IMR-90 (cell line): ENCODE measurements around the gene DNMT3L. TPM values are rescaled to one million over a fixed set of nuclear protein-coding genes. Genes with fewer than 3 reads are reported as not detected.

Experiments used
- ATAC-seq: fragments of 200-7000 bp; cut with Tn5 transposase; 2 replicates; pipeline ENCODE4 v1.9.1; 2020; ENCODE audit warnings: low read depth, mild to moderate bottlenecking, moderate library complexity
- BruUV-seq: library from RNA; stranded (reverse); fragments of 400-500 nt; replicated peaks from 2 replicates; lab custom pipeline; 2021; lab: Mats Ljungman, UMichigan
- CTCF ChIA-PET: fragments of 300-600 bp; formaldehyde crosslinking; extraction: SDS; loops from one replicate; lab custom pipeline; 2021; ENCODE audit warnings: antibody characterized with exemption; lab: Yijun Ruan, JAX
- POLR2A ChIA-PET: fragments of 300-600 bp; sonication (Branson Sonifier 250); formaldehyde crosslinking; loops from one replicate; lab custom pipeline; 2022; ENCODE audit warnings: antibody characterized with exemption; ENCODE audit not compliant: unreplicated experiment; lab: Charles Lee
- DNase-seq: peaks from one replicate; pipeline ENCODE4 v3.0.0; 2013
- H2AFZ ChIP-seq: replicated peaks from 2 replicates; pipeline ENCODE3; 2013; ENCODE audit warnings: low read length, mild to moderate bottlenecking; ENCODE audit not compliant: poor library complexity
- H2AK5ac ChIP-seq: 2 replicates; pipeline ENCODE4 v1.6.1; 2013; ENCODE audit warnings: low read depth, low read length, inconsistent platforms
- H2AK9ac ChIP-seq: replicated peaks from 2 replicates; pipeline ENCODE3; 2013; ENCODE audit warnings: mild to moderate bottlenecking, low read depth, low read length, moderate library complexity; ENCODE audit not compliant: poor library complexity
- H2BK120ac ChIP-seq: 2 replicates; pipeline ENCODE4 v1.6.1; 2013; ENCODE audit warnings: low read depth, low read length, inconsistent platforms
- H2BK15ac ChIP-seq: 3 replicates; pipeline ENCODE4 v1.6.1; 2013; ENCODE audit warnings: low read depth, low read length, inconsistent platforms
- H2BK20ac ChIP-seq: 2 replicates; pipeline ENCODE4 v1.6.1; 2013; ENCODE audit warnings: low read depth, mild to moderate bottlenecking, inconsistent platforms, low read length, moderate library complexity
- H2BK5ac ChIP-seq: 2 replicates; pipeline ENCODE4 v1.6.1; 2013; ENCODE audit warnings: mild to moderate bottlenecking, low read depth, low read length, inconsistent platforms; ENCODE audit not compliant: poor library complexity, severe bottlenecking
- H3K14ac ChIP-seq: replicated peaks from 2 replicates; pipeline ENCODE4 v1.6.1; 2013; ENCODE audit warnings: low read depth, low read length, inconsistent platforms
- H3K18ac ChIP-seq: 2 replicates; pipeline ENCODE4 v1.6.1; 2013; ENCODE audit warnings: low read depth, low read length, control low read depth
- H3K23ac ChIP-seq: 2 replicates; pipeline ENCODE4 v1.6.1; 2013; ENCODE audit warnings: low read depth, low read length, inconsistent platforms
- H3K27ac ChIP-seq: 2 replicates; pipeline ENCODE4 v1.5.1; 2013; ENCODE audit warnings: mild to moderate bottlenecking, control low read depth, low read length; ENCODE audit not compliant: insufficient read depth
- H3K27me3 ChIP-seq: 2 replicates; pipeline ENCODE4 v1.6.1; 2013; ENCODE audit warnings: low read length; ENCODE audit not compliant: control insufficient read depth, insufficient read depth
- H3K36me3 ChIP-seq: 2 replicates; pipeline ENCODE4 v1.6.1; 2013; ENCODE audit warnings: low read length, mixed read lengths; ENCODE audit not compliant: control insufficient read depth, insufficient read depth
- H3K4ac ChIP-seq: 2 replicates; pipeline ENCODE4 v1.6.1; 2013; ENCODE audit warnings: low read depth, low read length, inconsistent platforms
- H3K4me1 ChIP-seq: 2 replicates; pipeline ENCODE4 v1.6.1; 2013; ENCODE audit warnings: low read length, mixed read lengths; ENCODE audit not compliant: control insufficient read depth, insufficient read depth
- H3K4me2 ChIP-seq: 2 replicates; pipeline ENCODE4 v1.6.1; 2013; ENCODE audit warnings: low read depth, mild to moderate bottlenecking, control low read depth, low read length, moderate library complexity
- H3K4me3 ChIP-seq: 2 replicates; pipeline ENCODE4 v1.5.1; 2013; ENCODE audit warnings: low read depth, mild to moderate bottlenecking, control low read depth, low read length, moderate library complexity; ENCODE audit not compliant: insufficient read depth
- H3K56ac ChIP-seq: 2 replicates; pipeline ENCODE4 v1.6.1; 2013; ENCODE audit warnings: low read length, inconsistent platforms; ENCODE audit not compliant: insufficient read depth; ENCODE audit errors: extremely low read depth
- H3K79me1 ChIP-seq, 2 experiments: 2 replicates each; pipeline ENCODE4 v1.6.1; 2013; ENCODE audit warnings: low read length in 2 of 2, inconsistent platforms in 1 of 2, low read depth in 1 of 2
- H3K9ac ChIP-seq: 2 replicates; pipeline ENCODE4 v1.6.1; 2013; ENCODE audit warnings: low read depth, low read length, control low read depth
- H3K9me1 ChIP-seq: 2 replicates; pipeline ENCODE4 v1.6.1; 2013; ENCODE audit warnings: low read length, inconsistent platforms; ENCODE audit not compliant: insufficient read depth
- H3K9me3 ChIP-seq: 2 replicates; pipeline ENCODE4 v1.6.1; 2013; ENCODE audit warnings: low read length; ENCODE audit not compliant: control insufficient read depth, insufficient read depth
- H4K20me1 ChIP-seq: 2 replicates; pipeline ENCODE4 v1.6.1; 2013; ENCODE audit warnings: low read length, inconsistent platforms; ENCODE audit not compliant: insufficient read depth
- H4K5ac ChIP-seq: 2 replicates; pipeline ENCODE4 v1.6.1; 2013; ENCODE audit warnings: mild to moderate bottlenecking, low read depth, low read length, control low read depth
- H4K8ac ChIP-seq, 2 experiments: 2 replicates each; pipeline ENCODE4 v1.6.1; 2013; ENCODE audit warnings: low read depth in 2 of 2, low read length in 2 of 2, control low read depth in 1 of 2, inconsistent platforms in 1 of 2
- H4K91ac ChIP-seq: 2 replicates; pipeline ENCODE4 v1.6.1; 2013; ENCODE audit warnings: low read depth, low read length, inconsistent platforms; ENCODE audit not compliant: insufficient read depth
- BHLHE40 ChIP-seq: fragments of 150-350 bp; IDR thresholded peaks from 2 replicates; pipeline ENCODE4 v1.6.1; 2016; ENCODE audit warnings: mild to moderate bottlenecking, low read depth, low read length
- CEBPB ChIP-seq: IDR thresholded peaks from 2 replicates; pipeline ENCODE4 v1.6.1; 2012; ENCODE audit warnings: low read depth, low read length, improper control_type of control experiment
- CHD1 ChIP-seq: IDR thresholded peaks from 2 replicates; pipeline ENCODE4 v1.6.1; 2012; ENCODE audit warnings: low read depth, low read length, improper control_type of control experiment
- ELK1 ChIP-seq: fragments of 150-350 bp; IDR thresholded peaks from 2 replicates; pipeline ENCODE4 v1.6.1; 2016; ENCODE audit warnings: low read depth, mild to moderate bottlenecking, low read length, moderate library complexity, borderline replicate concordance
- FOS ChIP-seq: fragments of 150-350 bp; IDR thresholded peaks from 2 replicates; pipeline ENCODE4 v1.6.1; 2016; ENCODE audit warnings: low read depth, low read length
- MAFK ChIP-seq: IDR thresholded peaks from 2 replicates; pipeline ENCODE4 v1.6.1; 2012; ENCODE audit warnings: low read depth, low read length, improper control_type of control experiment
- MAZ ChIP-seq: IDR thresholded peaks from 2 replicates; pipeline ENCODE4 v1.6.1; 2012; ENCODE audit warnings: low read depth, mild to moderate bottlenecking, low read length, improper control_type of control experiment, moderate library complexity, borderline replicate concordance
- MXI1 ChIP-seq: IDR thresholded peaks from 2 replicates; pipeline ENCODE4 v1.6.1; 2012; ENCODE audit warnings: low read depth, mild to moderate bottlenecking, low read length, moderate library complexity, borderline replicate concordance
- NFE2L2 ChIP-seq: fragments of 150-350 bp; IDR thresholded peaks from 2 replicates; pipeline ENCODE4 v1.6.1; 2016; ENCODE audit warnings: low read depth, mild to moderate bottlenecking, low read length
- POLR2A ChIP-seq: IDR thresholded peaks from 2 replicates; pipeline ENCODE4 v1.6.1; 2012; ENCODE audit warnings: mild to moderate bottlenecking, low read depth, low read length
- RAD21 ChIP-seq: IDR thresholded peaks from 2 replicates; pipeline ENCODE4 v1.6.1; 2012; ENCODE audit warnings: low read length, improper control_type of control experiment
- RCOR1 ChIP-seq: IDR thresholded peaks from 2 replicates; pipeline ENCODE4 v1.6.1; 2012; ENCODE audit warnings: mild to moderate bottlenecking, low read length, improper control_type of control experiment; ENCODE audit not compliant: insufficient replicate concordance
- RFX5 ChIP-seq: IDR thresholded peaks from 2 replicates; pipeline ENCODE4 v1.8.0; 2012; ENCODE audit warnings: low read depth, mild to moderate bottlenecking, low read length, moderate library complexity
- SMC3 ChIP-seq: fragments of 150-350 bp; IDR thresholded peaks from 2 replicates; pipeline ENCODE4 v1.6.1; 2016; ENCODE audit warnings: low read depth, mild to moderate bottlenecking, antibody characterized with exemption, low read length, moderate library complexity
- WGBS, 2 experiments: methylation state at CpG; one replicate each; pipeline versions ENCODE4 v1.1.5 to v1.1.7; 2013; ENCODE audit warnings: missing lambda C conversion rate in 2 of 2; ENCODE audit not compliant: insufficient read length in 1 of 2; ENCODE audit errors: extremely low coverage in 2 of 2; 5-methylcytosine and 5-hydroxymethylcytosine counted together
- dilution Hi-C: fragments of 300-500 bp; cut with HindIII; formaldehyde crosslinking; loops from one replicate; pipeline ENCODE4 v1.14.3; 2018; ENCODE audit warnings: low sequenced_read_pairs; ENCODE audit not compliant: unreplicated experiment
- in situ Hi-C: fragments of 300-500 bp; cut with MboI; formaldehyde crosslinking; loops from 3 replicates; pipeline ENCODE4 v1.14.3; 2019; ENCODE audit warnings: low sequenced_read_pairs, inconsistent platforms, mixed read lengths
- intact Hi-C: fragments of 100-400 bp; cut with micrococcal nuclease; formaldehyde crosslinking; loops from 2 replicates; pipeline ENCODE4 v1.10.0; 2022
- polyA plus RNA-seq, 3 experiments: library from polyadenylated mRNA; depleted of rRNA; stranded (reverse); fragments of >200 nt; gene quantifications; 2 replicates each; pipeline ENCODE4 v1.2.3, GENCODE V29; 2012; ENCODE audit warnings: low replicate concordance in 1 of 3
- total RNA-seq: library from RNA; depleted of rRNA; stranded (reverse); fragments of >200 nt; gene quantifications from 2 replicates; pipeline ENCODE4 v1.2.3, GENCODE V29; 2012
- TF ChIP-seq, protein P1 (sequence below): conservative IDR thresholded peaks from 2 replicates; pipeline ENCODE4 v1.5.1; 2012; ENCODE audit warnings: mild to moderate bottlenecking, low read depth, low read length, improper control_type of control experiment
- TF ChIP-seq, protein P2 (sequence below): fragments of 150-350 bp; IDR thresholded peaks from 2 replicates; pipeline ENCODE4 v1.6.1; 2017; ENCODE audit warnings: mild to moderate bottlenecking, antibody characterized with exemption, low read length, low read depth

The DNMT3L gene
- total and polyA plus RNA-seq, 2 of the 4 experiments (the other 2 are of a cell fraction), result not detected

DNA sequence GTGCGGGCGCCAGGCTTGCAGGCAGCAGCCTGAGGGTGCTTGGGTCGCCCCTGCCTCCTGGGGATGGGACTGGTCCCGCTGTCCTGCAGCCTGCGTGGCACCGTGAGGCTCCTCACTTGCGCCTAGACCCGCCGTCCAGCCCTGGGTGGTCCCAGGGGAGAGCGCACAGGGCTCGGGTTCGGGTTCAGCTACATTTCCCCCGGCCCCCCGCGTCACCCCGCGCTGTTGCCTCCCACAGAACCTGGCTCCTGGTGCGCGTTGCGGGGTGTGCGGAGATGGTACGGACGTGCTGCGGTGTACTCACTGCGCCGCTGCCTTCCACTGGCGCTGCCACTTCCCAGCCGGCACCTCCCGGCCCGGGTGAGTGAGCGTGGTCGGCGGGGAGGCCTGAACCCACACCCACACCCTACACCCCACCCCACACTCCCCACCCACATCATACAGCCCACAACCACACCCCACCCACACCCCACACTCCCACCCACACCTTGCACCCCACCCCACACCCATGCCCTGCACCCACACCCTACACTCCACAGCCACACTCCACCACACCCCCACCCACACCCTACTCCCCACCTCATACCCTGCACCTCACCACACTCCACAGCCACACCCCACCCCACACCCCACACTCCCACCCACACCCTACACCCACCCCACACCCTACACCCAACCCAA, 32.0 kb upstream of the DNMT3L start:
- Histone ChIP-seq H3K18ac (no peak overlapping the region), H3K14ac (no peak overlapping the region), H4K91ac (no peak overlapping the region), H3K4ac (no peak overlapping the region), H3K9me1 (no peaks in the 10 kb centered on the region), H4K20me1 (no peaks in the 10 kb centered on the region; the same call in 1 of the 2 replicates), H2AK9ac (peak overlapping the region; percentile 50), H2AFZ (peak overlapping the region; percentile 43), H3K4me2 (no peak overlapping the region), H3K23ac (no peak overlapping the region), H3K27me3 (peaks cover 8% of the 10 kb centered on the region; the same call in 1 of the 2 replicates), H4K8ac (no peak overlapping the region), H3K79me1 (no peaks in the 10 kb centered on the region), H3K9me3 (no peaks in the 10 kb centered on the region), H3K9ac (no peak overlapping the region), H3K56ac (no peak overlapping the region), H2BK20ac (no peak overlapping the region), H3K36me3 (no peaks in the 10 kb centered on the region), H2BK15ac (no peak overlapping the region), H3K27ac (no peak overlapping the region), H2BK5ac (no peak overlapping the region), H4K5ac (no peak overlapping the region), H3K4me3 (no peak overlapping the region), H2AK5ac (no peak overlapping the region), H2BK120ac (no peak overlapping the region), H3K4me1 (peaks cover 3% of the 10 kb centered on the region; the same call in 1 of the 2 replicates)
- dilution Hi-C loops (no loop called here), intact Hi-C loops (no loop called here), in situ Hi-C loops (no loop called here)
- 88% methylated on average over 24 of the region's 33 CpGs; no CpG with 5 or more reads in 1 of the 2 experiments for WGBS, 2 experiments
- CTCF ChIA-PET, result no interaction called here
- DNase-seq (no peak), ATAC-seq (no peak)
- no TSS peak for BruUV-seq
- POLR2A ChIA-PET, result no interaction called here
- TF ChIP-seq, protein P1, sequence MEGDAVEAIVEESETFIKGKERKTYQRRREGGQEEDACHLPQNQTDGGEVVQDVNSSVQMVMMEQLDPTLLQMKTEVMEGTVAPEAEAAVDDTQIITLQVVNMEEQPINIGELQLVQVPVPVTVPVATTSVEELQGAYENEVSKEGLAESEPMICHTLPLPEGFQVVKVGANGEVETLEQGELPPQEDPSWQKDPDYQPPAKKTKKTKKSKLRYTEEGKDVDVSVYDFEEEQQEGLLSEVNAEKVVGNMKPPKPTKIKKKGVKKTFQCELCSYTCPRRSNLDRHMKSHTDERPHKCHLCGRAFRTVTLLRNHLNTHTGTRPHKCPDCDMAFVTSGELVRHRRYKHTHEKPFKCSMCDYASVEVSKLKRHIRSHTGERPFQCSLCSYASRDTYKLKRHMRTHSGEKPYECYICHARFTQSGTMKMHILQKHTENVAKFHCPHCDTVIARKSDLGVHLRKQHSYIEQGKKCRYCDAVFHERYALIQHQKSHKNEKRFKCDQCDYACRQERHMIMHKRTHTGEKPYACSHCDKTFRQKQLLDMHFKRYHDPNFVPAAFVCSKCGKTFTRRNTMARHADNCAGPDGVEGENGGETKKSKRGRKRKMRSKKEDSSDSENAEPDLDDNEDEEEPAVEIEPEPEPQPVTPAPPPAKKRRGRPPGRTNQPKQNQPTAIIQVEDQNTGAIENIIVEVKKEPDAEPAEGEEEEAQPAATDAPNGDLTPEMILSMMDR, result no peak
- TF ChIP-seq MAFK, result no peak
- no peak for TF ChIP-seq CHD1
- TF ChIP-seq BHLHE40, result no peak
- no peak for TF ChIP-seq FOS
- no peak for TF ChIP-seq NFE2L2
- TF ChIP-seq, protein P2, sequence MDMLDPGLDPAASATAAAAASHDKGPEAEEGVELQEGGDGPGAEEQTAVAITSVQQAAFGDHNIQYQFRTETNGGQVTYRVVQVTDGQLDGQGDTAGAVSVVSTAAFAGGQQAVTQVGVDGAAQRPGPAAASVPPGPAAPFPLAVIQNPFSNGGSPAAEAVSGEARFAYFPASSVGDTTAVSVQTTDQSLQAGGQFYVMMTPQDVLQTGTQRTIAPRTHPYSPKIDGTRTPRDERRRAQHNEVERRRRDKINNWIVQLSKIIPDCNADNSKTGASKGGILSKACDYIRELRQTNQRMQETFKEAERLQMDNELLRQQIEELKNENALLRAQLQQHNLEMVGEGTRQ, result no peak
- TF ChIP-seq RAD21, result no peak
- TF ChIP-seq RFX5, result no peak
- TF ChIP-seq MXI1, result no peak
- no peak for TF ChIP-seq POLR2A
- no peak for TF ChIP-seq SMC3
- TF ChIP-seq MAZ, result no peak
- no peak for TF ChIP-seq CEBPB
- TF ChIP-seq ELK1, result no peak
- TF ChIP-seq RCOR1, result no peak
